Psoas muscle (tissue), 8 donors: ENCODE measurements around the gene ASTN1. TPM values are rescaled to one million over a fixed set of nuclear protein-coding genes. Genes with fewer than 3 reads are reported as not detected.

Experiments
- ATAC-seq, 4 donors: fragments of 200-7000 bp; cut with Tn5 transposase; one replicate each; pipeline ENCODE4 v1.9.1; 2020; ENCODE audit warnings: moderate library complexity in 3 of 4, mild to moderate bottlenecking in 2 of 4
- DNase-seq, 2 donors: peaks; one replicate each; pipeline ENCODE4 v3.0.0-alpha.2; 2020
- H3K27ac ChIP-seq: fragments of 200-600 bp; one replicate; pipeline ENCODE4 v1.8.0; 2022
- H3K27me3 ChIP-seq, 3 donors: fragments of 200-600 bp in 1 of 3; one replicate each; pipeline versions ENCODE4 v1.6.1 to v1.8.0; 2013 to 2022; ENCODE audit warnings: low read length in 2 of 3, mild to moderate bottlenecking in 2 of 3, moderate library complexity in 1 of 3; ENCODE audit not compliant: insufficient read depth in 3 of 3
- H3K36me3 ChIP-seq, 2 donors: fragments of 200-600 bp in 1 of 2; one replicate each; pipeline versions ENCODE4 v1.6.1 to v1.8.0; 2013 to 2022; ENCODE audit warnings: low read depth in 1 of 2, mild to moderate bottlenecking in 1 of 2, moderate library complexity in 1 of 2; ENCODE audit not compliant: insufficient read depth in 1 of 2
- H3K4me1 ChIP-seq: fragments of 200-600 bp; one replicate; pipeline ENCODE4 v1.8.0; 2022
- H3K4me3 ChIP-seq: fragments of 200-600 bp; one replicate; pipeline ENCODE4 v1.8.0; 2022; ENCODE audit warnings: mild to moderate bottlenecking
- H3K9me3 ChIP-seq: fragments of 200-600 bp; one replicate; pipeline ENCODE4 v1.8.0; 2022
- WGBS, 3 donors: extraction: QIAGEN DNeasy Blood & Tissue Kit; methylation state at CpG; one replicate each; pipeline versions ENCODE4 v1.1.6 to v1.1.7; 2013; 5-methylcytosine and 5-hydroxymethylcytosine counted together
- intact Hi-C, 2 donors: fragments of 100-400 bp; cut with DNase I; formaldehyde crosslinking; loops; one replicate each; pipeline versions ENCODE4 v1.11.0 to v1.14.2; 2022
- polyA plus RNA-seq, 3 donors: library from polyadenylated mRNA; stranded (reverse); fragments of 200-250 nt; gene quantifications; one replicate each; pipeline ENCODE4 v1.2.3, GENCODE V29; 2013
- total RNA-seq, 4 donors: library from RNA; stranded (reverse); fragmentation: NEBNext Ultra II Directional in 2 of 4; extraction: Animal tissue kit (Norgen Biotek cat#: 25700) in 2 of 4; gene quantifications; one replicate each; pipeline versions ENCODE4 v1.2.1 to v1.2.4, GENCODE V29; 2021 to 2023
- TF ChIP-seq, protein P1 (sequence below): fragments of 200-600 bp; IDR thresholded peaks from one replicate; pipeline ENCODE4 v1.8.0; 2022; ENCODE audit warnings: antibody characterized with exemption
- donor health status: healthy with polysubstance abuse.
- donor health status: DM: no; HTN: no; CAD: no; lungs with moderate emphysema.
- donor health status: Bipolar disorder and iron deficiency.
- donor health status: healthy.
- donor health status: DM: yes; HTN: yes; CAD: no.
- donor health status: DM: no; HTN: no; CAD: no.
- donor health status: DM: no; HTN: no; CAD: no.
- donor health status: DM: yes; HTN: yes; CAD: no.

Gene ASTN1
- total and polyA plus RNA-seq, 7 donors: 0.03 to 0.51 (median 0.11) TPM; not detected in 1

DNA sequence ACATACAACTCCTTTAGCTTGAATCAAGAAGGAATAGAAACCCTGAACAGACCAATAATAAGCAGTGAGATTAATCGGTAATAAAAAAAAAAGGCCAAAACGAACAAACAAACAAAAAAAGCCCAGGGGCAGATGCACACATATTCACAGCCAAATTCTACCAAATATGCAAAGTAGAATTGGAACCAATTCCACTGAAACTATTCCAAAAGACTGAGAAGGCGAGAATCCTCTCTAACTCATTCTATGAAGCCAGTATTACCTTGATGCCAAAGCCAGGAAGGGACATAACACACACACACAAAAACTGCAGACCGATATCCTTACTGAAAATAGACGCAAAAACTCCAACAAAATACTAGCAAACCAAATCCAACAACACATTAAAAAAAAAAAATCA lies 161.6 kb downstream of the ASTN1 start:
- H3K27ac ChIP-seq: no peak overlapping the region
- H3K27me3 ChIP-seq: peaks cover 0 to 2% (median 0%) of the 10 kb centered on the region in 3 donors
- TF ChIP-seq, protein P1, sequence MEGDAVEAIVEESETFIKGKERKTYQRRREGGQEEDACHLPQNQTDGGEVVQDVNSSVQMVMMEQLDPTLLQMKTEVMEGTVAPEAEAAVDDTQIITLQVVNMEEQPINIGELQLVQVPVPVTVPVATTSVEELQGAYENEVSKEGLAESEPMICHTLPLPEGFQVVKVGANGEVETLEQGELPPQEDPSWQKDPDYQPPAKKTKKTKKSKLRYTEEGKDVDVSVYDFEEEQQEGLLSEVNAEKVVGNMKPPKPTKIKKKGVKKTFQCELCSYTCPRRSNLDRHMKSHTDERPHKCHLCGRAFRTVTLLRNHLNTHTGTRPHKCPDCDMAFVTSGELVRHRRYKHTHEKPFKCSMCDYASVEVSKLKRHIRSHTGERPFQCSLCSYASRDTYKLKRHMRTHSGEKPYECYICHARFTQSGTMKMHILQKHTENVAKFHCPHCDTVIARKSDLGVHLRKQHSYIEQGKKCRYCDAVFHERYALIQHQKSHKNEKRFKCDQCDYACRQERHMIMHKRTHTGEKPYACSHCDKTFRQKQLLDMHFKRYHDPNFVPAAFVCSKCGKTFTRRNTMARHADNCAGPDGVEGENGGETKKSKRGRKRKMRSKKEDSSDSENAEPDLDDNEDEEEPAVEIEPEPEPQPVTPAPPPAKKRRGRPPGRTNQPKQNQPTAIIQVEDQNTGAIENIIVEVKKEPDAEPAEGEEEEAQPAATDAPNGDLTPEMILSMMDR: no peak
- 58 to 80% (median 78%) methylated on average over 5 of the region's 5 CpGs for WGBS, 3 donors
- no peaks in the 10 kb centered on the region for H3K9me3 ChIP-seq
- ATAC-seq (no peak), DNase-seq (no peak)
- intact Hi-C loops: no loop called here
- no peaks in the 10 kb centered on the region for H3K4me1 ChIP-seq
- H3K4me3 ChIP-seq: no peak overlapping the region
- no peaks in the 10 kb centered on the region for H3K36me3 ChIP-seq

DNA sequence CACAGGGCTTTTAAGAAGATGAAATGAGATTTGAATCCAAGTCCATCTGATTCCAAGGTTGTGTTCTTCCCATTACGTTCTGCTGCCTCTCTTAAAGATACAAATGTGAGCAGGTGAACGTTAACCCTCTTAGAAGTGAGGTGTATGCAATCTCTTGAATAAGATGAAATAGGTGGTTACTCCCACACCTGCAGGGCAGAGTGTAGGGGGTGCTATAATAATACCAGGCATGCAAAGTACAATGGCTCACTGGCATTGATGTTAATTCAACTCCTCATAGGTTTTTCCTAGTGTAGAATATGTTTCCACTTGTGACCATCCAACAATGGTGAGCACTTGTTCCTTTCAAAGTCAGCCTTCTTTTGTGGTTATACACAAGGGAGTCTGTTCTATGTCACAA lies 163.0 kb downstream of the ASTN1 start:
- no peak overlapping the region for H3K27ac ChIP-seq
- DNase-seq (no peak), ATAC-seq (no peak)
- 74 to 76% (median 75%) methylated on average over 2 of the region's 2 CpGs for WGBS, 3 donors
- H3K4me3 ChIP-seq: no peak overlapping the region
- H3K27me3 ChIP-seq: no peaks in the 10 kb centered on the region
- H3K9me3 ChIP-seq: no peaks in the 10 kb centered on the region
- TF ChIP-seq, protein P1: no peak
- no peaks in the 10 kb centered on the region for H3K4me1 ChIP-seq
- no peaks in the 10 kb centered on the region for H3K36me3 ChIP-seq
- intact Hi-C loops: no loop called here

DNA sequence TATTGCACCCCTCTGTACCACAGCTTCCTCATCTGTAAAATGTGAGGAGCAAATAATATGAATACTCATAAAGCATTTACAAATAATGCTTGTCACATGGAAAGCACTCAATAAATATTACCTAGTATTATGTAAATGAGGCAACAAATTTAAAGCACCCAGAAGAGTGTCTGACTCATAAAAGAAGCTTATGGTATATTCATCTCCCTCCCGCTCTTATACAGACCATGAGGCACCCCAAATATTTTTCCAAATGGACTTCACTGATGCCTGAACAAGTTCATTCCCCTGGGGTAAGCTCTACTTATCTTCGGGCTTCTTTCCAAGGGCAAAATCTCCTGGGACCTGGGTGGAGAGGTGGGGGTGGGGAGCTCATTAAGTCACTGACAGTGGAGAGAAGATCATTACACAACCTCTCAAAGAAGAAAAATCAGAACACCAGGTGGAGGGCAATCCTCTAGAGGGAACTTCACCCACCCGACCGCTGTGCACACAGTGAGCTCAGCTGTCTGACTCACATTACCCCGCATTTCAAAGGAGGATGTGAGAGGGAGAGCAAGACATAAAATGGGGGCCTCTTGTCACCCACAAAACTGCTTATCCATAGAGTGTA lies 166.2 kb downstream of the ASTN1 start:
- Histone ChIP-seq H3K4me1 (no peaks in the 10 kb centered on the region), H3K4me3 (no peak overlapping the region), H3K9me3 (no peaks in the 10 kb centered on the region), H3K27ac (no peak overlapping the region), H3K27me3 (peaks cover 0 to 3% (median 0%) of the 10 kb centered on the region in 3 donors), H3K36me3 (no peaks in the 10 kb centered on the region)
- TF ChIP-seq, protein P1: no peak
- DNase-seq (no peak), ATAC-seq (no peak)
- intact Hi-C loops: no loop called here
- WGBS, 3 donors: 52 to 59% (median 58%) methylated on average over 5 of the region's 5 CpGs

DNA sequence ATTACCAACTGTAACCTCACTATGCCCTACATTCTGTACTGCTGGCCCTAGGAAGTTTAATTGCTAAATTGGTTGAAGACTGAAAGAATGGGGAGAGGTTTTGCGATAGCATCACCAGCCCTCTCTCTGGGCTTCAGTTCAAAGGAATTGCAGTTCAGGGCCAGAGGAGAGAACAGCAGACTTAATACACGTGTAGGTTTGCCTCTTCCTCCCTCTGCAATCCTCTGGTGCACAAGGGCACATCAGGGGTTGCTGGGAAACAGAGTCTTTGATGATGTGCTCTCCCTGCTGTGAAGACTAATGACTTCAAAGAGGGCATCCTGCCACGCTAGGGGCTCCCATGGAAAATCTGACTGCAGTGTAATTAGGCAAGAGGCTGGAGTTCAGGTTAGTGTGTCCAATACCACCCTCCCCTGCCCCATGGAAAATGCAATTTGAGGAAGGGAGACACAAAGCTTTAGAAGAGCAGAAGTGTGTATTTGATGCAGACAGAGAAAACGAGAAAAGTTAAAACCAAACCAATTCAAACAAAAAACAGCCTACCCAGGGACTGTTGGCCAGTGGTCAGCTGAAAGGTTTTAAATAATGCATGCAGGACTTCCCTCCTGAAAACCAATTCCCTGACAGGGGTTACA lies 167.9 kb downstream of the ASTN1 start:
- H3K27ac ChIP-seq: no peak overlapping the region

More for the DNA sequence above, 167.9 kb downstream of the ASTN1 start:
- no peak overlapping the region for H3K4me3 ChIP-seq
- intact Hi-C loops: no loop called here
- WGBS, 3 donors: 17 to 28% (median 18%) methylated on average over 4 of the region's 4 CpGs
- no peaks in the 10 kb centered on the region for H3K4me1 ChIP-seq
- DNase-seq (no peak), ATAC-seq (no peak)
- H3K36me3 ChIP-seq: no peaks in the 10 kb centered on the region
- TF ChIP-seq, protein P1: no peak
- peaks cover 0 to 3% (median 0%) of the 10 kb centered on the region in 3 donors for H3K27me3 ChIP-seq
- H3K9me3 ChIP-seq: no peaks in the 10 kb centered on the region
